M059J (cell line): ENCODE measurements around the gene PCBP3. TPM values are rescaled to one million over a fixed set of nuclear protein-coding genes. Genes with fewer than 3 reads are reported as not detected.
"Not testable (repeated sequence)": the region's sequence is repeated elsewhere in the genome, so short reads cannot be mapped to it uniquely, and the experiment has no call there.

Experiments used
- DNase-seq: peaks from one replicate; pipeline ENCODE4 v3.0.0-alpha.2; 2012; ENCODE audit warnings: low read depth
- total RNA-seq: library from RNA; depleted of rRNA; stranded (reverse); fragments of >200 nt; shearing (Covaris generic); gene quantifications from 2 replicates; pipeline ENCODE4 v1.2.3, GENCODE V29; 2014

Gene PCBP3
- total RNA-seq, 1 experiment from 2014 or later = 0.10 TPM

DNA sequence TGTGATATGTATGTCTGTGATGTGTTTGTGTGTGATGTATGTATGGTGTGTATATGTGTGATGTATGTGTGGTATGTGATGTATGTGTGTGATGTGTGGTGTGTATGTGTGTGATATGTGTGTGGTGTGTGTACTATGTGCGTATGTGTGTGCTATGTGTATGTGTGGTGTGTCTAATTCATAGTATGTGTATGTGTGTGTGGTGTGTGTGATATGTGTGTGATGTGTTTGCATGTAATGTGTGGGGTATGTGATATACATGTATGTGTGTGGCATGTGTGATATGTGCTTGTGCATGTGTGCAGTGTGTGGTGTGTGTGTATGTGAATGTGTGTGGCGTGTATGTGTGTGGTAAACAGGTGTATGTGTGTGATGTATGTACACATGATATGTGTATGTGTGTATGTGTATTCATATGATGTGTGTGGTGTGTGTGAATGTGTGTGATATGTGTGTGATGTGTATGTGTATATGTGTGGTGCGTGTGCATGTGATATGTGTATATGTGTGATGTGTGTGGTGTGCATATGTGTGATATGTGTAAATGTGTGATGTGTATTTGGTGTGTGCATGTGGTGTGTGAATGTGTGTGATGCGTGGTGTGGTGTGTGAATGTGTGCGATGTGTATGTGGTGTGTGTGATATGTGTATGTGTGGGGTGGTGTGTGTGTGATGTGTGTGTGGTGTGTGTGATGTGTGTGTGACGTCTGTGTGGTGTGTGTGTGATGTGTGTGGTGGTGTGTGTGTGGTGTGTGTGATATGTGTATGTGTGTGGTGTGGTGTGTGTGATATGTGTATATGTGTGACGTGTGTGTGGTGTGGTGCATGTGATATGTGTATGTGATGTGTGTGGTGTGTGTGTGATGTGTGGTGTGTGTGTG is 8.0 kb upstream of the PCBP3 start:
- no peak for DNase-seq

DNA sequence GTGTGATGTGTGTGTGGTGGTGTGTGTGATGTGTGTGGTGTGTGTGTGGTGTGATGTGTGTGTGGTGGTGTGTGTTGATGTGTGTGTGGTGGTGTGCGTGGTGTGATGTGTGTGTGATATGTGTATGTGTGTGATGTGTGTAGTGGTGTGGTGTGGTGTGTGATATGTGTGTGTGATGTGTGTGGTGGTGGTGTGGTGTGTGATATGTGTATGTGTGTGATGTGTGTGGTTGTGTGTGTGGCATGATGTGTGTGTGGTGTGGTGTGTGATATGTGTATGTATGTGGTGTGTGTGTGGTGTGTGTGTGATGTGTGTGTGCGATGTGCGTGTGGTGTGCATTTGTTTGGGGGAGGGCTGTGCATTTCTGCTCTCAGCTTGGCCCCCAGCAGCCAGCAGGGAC is 7.1 kb upstream of the PCBP3 start:
- DNase-seq = no peak

GRCh38 chr21:45636951-45637646 is 6.4 kb upstream of the PCBP3 start:
- no peak for DNase-seq

- no peak for DNase-seq
Measured at GRCh38 chr21:45637883-45638282, 5.6 kb upstream of the PCBP3 start.

- no peak for DNase-seq
Measured at GRCh38 chr21:45638707-45639106, 4.8 kb upstream of the PCBP3 start.

- DNase-seq = peak; percentile 41
Measured at GRCh38 chr21:45639206-45640000, 4.1 kb upstream of the PCBP3 start.

- DNase-seq = no peak
Measured at GRCh38 chr21:45640001-45640887, 3.3 kb upstream of the PCBP3 start.

- no peak for DNase-seq
Measured at GRCh38 chr21:45640888-45641479, 2.5 kb upstream of the PCBP3 start.

GRCh38 chr21:45641480-45642035 is 2.0 kb upstream of the PCBP3 start:
- no peak for DNase-seq

GRCh38 chr21:45642122-45642813 is 1.3 kb upstream of the PCBP3 start:
- DNase-seq = no peak

- no peak for DNase-seq
Measured at GRCh38 chr21:45644041-45644906, 749 bp downstream of the PCBP3 start.

- DNase-seq = no peak
Measured at GRCh38 chr21:45651921-45652320, 8.4 kb downstream of the PCBP3 start.

DNA sequence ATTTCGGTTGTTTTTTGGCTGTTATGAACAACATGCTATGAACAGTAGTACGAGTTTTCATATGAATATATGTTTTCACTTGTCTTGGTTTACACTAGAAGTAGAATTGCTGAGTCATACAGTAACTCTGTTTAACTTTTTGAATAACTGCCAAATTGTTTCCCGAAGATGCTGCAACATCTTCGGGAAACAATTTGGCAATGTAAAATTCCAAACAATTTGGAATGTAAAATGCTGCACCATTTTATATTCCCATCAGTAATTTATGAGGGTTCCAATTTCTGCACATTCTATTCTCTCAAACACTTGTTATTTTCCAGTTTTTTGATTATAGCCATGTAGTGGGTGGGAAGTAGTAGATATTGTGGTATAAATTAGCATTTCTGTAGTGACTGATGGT is 11.6 kb downstream of the PCBP3 start:
- DNase-seq = peak; percentile 12

DNA sequence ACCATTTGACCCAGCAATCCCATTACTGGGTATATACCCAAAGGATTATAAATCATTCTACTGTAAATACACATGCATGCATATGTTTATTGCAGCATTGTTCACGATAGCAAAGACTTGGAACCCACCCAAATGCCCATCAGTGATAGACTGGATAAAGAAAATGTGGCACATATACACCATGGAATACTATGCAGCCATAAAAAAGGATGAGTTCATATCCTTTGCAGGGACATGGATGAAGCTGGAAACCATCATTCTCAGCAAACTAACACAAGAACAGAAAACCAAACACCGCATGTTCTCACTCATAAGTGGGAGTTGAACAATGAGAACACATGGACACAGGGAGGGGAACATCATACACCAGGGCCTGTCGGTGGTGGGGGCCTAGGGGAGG is 12.6 kb downstream of the PCBP3 start:
- not testable (repeated sequence) for DNase-seq

DNA sequence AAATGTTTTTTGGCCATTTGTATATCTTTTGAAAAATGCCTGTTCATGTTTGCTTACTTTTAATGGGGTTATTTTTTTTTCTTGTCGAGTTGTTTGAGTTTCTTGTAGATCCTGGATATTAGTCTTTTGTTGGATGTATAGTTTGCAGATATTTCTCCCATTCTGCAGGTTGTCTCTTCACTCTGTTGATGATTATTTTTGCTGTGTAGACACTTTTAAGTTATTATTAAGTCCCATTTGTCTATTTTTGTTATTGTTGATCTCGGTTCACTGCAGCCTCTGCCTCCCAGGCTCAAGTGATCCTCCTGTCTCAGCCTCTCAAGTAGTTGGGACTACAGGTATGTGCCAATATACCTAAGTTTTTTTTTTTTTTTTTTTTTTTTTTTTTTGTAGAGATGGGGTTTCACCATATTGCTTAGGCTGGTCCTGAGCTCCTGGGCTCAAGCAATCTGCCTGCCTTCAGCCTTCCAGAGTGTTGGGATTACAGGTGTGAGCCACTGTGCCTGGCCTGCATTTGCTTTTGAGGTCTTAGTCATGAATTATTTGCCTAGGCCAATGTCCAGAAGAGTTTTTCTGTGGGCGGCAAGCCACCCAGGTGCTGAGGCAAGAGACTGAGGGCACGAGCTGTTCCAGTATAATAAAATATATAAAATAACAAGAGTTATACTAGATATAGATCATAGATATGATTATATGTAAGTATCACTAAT is 18.5 kb downstream of the PCBP3 start:
- DNase-seq = not testable (repeated sequence)

DNA sequence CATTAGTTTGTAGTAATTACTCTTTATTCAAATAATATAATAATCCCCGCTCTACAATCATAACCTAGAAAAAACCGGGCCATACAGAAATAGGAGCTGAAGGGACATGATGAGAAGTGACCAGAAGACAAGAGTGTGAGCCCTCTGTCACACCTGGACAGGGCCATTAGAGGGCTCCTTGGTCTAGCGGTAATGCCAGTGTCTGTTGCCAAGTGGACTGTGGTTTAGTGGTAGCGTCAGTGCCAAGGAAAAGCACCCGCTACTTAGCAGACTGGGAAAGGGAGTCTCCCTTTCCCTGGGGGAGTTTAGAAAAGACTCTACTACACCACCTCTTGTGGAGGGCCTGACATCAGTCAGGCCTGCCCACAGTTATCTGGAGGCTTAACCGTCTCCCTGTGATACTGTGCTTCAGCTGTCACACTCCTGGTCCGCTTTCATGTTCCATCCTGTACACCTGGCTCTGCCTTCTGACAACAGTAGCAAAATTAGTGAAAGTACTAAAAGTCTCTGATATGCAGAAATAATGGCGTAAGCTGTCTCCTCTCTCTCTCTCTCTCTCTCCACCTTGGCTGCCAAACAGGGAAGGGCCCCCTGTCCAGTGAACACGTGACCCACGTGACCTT is 19.2 kb downstream of the PCBP3 start:
- peak; percentile 12 for DNase-seq

DNA sequence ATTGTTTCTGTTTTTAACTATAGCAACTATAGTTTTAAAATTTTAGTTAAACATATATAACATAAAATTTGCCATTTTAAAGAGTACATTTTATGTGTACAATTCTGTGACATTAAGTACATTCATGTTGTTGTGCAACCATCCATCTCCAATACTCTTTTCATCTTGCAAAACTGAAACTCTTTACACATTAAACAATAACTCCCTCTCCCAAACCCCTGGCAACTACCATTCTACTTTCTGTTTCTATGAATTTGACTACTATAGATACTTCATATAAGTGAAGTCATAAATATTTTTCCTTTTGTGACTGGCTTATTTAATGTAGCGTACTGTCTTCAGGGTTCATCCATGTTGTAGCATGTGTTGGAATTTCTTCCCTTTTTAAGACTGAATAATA is 25.9 kb downstream of the PCBP3 start:
- DNase-seq = no peak

DNA sequence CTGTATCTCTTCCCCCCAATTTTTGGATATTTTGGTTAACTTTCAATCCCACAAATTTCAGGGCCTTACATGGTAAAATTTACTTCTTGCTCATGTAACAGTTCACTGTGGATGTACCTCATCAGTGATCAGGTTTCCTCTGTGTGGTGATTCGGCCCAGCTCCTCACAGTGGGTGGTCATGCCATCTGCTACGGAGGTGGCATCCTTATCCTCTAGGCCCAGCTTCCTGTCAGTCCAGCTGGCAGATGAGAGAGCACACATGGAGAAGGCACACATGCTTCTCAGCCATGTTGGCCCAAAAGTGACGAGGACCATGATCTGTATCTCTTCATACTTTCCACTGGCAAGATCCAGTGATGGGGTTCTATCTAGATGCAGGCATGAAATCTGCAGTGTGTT is 27.2 kb downstream of the PCBP3 start:
- DNase-seq = no peak
